GM18502 (cell line): ENCODE results near the gene THBS2.

Experiments used
- ATAC-seq: cut with Tn5 transposase; IDR thresholded peaks from one replicate; pipeline ENCODE4 v1.9.1; 2021; ENCODE audit warnings: mild to moderate bottlenecking; ENCODE audit not compliant: unreplicated experiment, poor library complexity

Gene THBS2

DNA sequence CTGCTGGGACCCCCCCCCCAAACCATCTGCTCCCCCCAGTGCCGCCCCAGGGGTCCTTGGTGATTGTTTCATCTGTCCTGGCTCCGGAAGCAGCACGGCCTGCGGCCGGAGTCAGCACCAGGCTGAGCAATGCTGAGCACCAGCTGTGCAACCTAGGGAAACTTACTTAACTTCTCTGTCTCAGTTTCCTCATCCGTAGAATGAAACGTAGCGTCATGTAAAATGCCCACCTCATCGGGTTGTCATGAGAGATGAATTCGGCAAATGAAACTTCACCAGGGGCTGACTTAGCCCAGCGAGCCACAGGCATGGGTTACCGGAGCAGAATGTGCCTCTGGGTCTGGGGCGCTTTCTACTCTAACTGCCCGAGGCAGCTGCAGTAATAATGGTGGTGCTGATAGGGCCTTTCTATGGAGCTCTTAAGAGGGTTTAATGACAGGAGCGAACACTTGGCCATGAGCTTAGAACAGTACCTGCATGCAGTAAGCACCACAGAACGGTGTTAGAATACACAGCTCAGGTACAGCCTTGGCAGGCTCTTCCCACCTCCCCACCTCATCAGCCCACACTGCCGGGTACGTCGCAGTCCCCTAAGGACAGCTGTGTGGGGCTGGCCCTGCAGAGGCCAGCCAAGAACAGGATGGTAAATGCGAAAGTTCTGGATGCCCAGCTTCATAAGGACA lies 1.7 kb downstream of the THBS2 start:
- ATAC-seq, result no peak

DNA sequence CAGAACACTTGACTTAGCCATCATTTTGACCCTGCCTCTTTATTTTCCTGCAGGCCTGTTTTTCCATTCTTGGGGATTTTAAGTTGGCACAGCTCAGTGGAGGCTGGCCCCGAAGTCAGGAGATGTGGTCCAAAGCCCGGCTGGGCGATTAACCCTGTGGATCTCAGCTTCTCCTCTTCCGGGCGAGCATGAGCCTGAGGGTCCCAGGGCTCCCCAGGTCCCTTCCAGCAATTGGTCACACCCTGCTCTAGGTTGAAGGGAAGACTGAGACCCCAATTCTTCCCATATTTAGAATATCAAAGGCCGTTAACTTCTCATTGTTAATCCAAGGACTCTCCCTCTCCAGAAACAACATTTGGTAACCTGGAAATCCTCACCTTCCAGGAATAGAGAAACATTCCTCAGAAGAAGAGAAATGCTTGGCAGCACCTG lies 2.3 kb downstream of the THBS2 start:
- no peak for ATAC-seq

DNA sequence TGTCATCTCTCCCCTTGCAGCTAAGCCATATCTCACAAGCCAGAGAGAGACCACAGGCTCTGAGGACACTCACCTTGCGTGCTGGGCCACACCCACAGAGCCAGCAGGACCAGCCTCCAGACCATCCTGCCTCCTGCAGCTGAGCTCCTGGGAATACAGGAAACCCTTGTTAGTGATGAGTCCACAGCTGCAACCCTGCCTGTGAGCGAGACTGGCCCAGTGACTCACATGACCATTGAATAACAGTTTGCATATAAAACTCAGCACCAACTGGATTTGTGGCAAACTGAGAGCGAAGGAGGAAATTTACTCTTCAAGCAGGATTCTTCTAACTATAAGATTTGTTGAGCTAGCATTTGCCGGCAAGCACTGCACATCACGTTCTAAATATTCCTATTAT lies 3.0 kb downstream of the THBS2 start:
- no peak for ATAC-seq

DNA sequence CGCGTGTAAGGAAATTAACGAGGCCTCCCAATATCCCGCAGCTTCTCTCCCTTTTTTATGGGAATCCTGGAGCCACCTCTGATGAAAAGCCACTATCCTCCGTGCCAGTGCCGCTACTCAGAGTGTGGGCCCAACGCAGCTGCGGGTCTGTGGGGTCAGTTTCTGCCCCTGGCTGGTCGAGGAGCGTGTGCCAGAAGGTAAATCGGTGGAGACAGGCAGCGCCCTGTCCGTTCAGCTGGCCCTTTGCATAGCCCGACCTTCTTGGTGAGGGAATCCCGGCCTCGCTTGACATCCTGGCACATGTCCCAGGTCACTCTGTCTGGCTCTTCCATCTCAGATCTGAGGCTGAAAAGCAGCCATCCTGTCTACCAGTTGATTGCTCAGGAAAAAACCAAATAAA lies 4.6 kb downstream of the THBS2 start:
- ATAC-seq, result no peak

DNA sequence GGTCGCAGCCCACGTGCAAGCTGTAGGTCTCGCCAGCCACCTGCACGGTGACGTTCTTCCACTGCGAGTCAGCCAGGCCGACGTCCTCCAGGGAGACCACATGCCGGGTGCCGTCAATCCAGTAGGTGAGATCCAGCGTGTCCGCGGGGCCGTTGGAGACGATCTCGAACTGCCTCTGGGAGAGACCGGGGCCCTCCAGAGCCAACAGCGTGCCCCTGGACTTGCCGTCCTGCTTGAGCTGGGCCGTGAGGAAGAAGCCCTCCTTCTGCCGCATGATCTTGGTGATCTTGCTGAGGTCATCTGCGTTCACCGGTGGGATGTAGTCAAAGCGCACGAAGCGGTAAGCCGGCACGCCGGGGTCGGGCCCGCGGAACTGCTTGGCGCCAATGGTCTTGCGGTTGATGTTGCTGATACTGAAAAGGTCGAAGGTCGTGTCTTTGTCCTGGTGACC lies 5.1 kb downstream of the THBS2 start:
- ATAC-seq, result no peak

DNA sequence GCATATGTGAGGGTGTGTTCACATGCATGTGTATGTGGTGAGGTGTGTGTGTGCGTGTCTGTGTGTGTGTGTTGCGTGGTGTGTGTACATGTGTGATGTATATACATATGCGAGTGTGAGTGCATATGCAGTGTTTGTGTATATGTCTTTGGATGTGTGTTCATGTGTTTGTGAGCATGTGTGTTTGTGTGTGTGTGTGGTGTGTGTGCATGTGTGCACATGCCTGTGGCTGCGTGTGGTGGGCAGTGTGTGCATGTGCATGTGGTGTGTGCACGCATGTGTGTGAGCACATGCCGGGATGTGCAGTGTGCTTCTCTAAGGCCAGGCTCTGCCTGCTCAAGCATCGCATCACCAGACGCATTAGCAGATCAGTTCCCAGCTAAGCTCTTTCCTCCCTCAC lies 5.7 kb downstream of the THBS2 start:
- ATAC-seq, result no peak

DNA sequence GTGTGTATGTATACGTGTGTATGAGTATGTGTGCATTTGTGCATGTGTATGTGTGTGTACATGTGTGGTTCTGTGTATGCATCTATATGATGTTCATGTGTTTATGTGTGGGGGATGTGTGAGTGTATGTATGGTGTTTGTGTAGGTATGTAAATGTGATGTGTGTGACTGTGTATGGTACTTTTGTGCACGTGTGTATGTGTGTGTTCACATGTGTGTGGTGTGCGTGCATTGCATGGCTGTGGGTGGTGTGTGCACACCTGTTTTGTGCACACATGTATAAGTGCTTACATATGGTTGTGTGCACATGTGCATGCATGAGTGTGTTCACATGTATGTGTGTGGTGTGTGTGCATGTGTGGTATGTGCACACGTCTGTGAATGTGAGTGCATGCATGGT lies 6.2 kb downstream of the THBS2 start:
- no peak for ATAC-seq

DNA sequence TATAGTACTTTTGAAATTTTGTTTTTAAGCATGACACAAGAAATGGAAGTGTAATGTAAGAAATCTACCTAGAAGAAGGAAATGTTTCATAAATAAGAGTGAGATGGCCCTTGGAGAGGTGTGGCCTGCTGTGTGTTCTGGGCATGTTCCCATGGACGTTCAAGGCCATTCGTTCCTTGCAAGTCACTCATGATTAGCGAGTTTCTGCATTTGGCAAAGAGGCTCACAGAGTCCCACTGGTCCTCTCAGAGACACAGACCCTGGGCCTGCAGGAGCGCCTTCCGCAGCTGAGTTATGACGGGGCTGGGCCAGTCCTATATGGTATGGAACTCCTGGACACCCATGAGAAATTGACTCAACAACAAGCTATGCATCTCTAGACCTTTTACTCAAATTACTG lies 7.2 kb downstream of the THBS2 start:
- no peak for ATAC-seq

DNA sequence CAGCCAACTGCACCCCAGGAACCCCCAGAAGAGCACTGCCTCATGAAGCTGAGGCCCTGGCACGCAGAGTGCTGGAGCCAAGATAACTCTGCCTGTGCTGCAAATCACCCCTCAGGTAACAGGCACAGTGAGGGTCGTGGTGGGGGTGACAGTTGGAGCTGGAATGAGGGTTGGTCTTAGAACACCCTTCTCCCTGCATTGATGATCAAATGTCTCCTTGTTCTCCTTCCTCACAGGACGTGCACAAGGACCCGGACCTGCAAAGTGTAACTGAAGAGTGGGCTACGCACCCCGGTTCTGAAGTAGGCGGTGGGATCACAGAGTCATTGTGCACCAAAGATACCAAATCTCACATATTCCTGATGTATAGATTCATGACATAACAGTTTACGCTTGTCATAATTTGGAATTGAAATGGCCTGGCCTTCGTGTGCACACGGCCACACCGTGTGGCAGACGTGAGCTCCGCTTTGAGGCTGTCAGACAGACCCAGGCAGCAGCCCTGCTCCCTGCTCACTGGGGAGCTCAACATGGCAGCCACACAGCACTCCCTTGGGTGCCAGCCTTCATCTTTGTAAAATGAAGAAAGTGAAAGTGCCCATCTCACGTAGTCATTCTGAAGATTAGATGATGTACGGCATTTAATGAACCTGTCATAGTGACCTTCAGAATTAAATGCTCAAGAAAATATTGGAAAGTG lies 8.8 kb downstream of the THBS2 start:
- no peak for ATAC-seq

DNA sequence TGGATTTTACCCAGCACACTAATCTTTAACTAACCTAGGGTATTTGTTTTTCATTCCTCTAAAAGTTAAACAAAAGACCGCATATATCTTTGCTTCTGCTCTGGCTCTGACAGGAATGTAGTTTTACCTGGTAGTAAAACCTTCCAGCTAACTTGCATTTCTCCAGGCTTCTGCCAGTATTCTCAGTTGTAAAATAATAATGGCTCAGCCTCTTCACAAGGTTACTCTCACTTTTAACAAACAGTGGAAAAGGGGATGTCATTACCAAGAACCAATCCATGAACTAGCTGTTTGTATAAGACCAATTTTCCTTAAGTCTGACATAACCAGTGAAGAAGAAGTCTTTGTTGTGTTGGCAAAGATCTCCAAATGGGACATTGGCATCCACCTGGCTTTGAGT lies 10.0 kb downstream of the THBS2 start:
- no peak for ATAC-seq

DNA sequence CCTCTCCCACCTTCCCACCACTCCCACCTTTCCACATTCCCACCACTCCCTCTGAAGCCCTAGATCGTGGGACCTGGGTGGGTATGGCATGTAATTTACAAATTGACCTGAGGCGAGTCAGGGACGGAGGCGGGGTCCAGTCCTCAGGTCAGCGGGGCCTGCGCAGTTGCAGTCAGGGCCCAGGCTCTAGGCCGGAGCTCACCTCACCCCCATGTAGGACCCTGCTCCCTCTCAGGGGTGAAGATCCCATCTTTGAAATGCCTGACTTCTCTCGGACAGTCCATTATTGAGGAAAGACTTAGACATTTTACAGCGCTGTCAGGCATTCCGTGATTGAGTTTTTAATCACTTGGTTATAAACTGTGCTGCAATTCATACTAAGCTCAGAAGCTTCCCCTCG lies 10.5 kb downstream of the THBS2 start:
- ATAC-seq, result no peak

DNA sequence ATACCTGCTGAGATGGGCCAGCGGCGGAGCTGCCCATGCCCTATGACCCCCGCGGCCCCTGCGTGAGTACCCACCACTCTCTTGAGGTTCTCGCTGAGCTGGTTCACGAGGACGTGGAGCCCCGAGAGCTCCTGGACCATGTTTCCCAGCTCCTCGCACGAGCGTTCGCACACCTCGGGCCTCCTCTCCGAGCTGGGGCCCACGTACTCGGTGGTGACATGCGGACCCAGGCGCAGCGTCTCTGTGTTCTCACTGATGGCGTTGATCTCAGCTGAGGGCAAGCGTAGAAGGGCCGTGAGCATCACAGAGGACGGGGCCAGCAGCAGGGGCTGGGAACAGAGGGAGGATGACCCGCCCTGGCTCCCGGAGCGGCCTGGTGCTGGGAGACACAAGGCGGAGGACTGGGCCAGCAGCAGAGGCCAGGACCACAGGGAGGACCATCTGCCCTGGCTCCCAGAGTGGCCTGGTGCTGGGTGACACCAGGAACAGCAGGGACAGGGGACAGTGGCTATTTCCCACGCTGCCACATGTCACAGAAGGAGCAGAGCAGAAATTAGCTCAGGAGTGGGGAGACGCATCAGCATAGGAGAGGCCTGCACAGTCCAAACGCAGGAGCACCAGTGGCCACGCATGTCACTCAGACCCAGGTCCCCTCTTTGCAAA lies 11.8 kb downstream of the THBS2 start:
- ATAC-seq, result no peak

DNA sequence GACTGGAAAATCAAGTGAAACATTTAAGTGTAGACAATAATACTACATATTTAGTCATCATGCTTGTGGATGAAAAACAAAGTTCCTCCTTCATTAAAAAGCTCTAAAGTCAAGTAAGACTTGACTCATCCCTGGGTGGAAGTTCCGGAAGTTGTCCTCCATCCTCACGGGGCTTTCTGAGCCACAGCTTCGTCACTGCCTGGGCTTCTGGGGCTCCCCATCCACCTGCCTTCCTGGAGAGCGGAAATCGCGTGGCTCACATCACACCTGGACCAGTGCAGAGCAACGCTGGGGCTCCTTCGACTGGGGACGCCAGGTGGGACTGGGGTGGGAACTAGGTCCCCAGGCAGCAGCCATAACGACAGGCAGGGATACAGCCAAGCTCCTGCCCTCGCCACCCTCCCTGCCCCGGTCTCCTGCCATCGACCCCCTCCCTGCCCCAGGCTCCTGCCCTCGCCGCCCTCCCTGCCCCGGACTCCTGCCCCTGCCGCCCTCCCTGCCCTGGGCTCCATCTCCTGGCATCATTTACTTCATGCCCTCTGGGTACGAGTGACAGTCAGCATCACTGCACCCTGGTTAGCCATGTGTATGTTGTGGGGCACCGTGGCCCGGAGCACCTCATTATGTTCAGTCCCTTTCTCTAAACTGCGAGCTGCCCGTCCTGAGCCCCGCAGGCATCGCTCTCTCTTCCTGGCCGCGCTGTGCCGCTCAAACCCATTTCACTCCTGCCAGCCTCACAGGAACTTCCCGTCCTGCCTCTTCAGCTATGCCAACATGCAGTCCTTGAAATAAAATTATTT lies 12.9 kb downstream of the THBS2 start:
- no peak for ATAC-seq

DNA sequence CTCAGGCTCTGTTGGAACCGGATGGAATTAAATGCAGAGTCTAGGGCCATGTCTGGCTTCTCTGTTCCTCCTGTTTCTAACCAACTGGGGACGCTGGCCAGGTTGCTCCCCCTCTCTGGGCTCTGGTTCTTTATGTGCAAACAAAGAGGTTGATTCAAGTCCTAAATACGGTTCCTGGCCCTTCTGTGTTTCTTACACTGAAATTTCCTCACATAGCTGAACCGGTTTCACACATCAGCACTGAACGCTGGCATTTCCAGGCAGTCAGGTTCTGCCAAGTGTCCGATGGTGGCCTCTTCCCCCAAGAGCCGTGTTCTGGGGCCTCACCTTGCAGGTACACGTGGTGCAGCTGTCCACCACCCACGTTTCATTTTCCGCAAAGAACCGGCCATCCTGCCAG lies 13.5 kb downstream of the THBS2 start:
- no peak for ATAC-seq

DNA sequence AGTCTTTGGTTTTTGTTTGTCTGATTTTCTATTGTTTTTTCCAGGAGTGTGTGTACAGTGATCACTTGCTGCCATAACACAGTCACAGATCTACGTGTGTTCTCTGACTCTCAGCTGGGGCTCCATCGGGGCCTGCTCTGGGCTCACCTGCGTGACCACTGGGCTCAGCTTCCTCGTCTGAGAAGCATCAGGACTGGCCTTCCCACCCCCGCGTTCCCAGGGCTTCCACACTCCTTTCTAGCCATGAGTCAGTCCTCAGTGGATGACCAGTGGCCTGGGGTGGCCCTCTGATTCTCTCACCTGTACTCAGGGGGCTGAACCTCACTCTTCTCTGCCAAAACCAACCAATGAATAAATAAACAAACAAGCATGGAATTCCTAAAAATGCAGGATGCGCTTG lies 14.5 kb downstream of the THBS2 start:
- no peak for ATAC-seq

DNA sequence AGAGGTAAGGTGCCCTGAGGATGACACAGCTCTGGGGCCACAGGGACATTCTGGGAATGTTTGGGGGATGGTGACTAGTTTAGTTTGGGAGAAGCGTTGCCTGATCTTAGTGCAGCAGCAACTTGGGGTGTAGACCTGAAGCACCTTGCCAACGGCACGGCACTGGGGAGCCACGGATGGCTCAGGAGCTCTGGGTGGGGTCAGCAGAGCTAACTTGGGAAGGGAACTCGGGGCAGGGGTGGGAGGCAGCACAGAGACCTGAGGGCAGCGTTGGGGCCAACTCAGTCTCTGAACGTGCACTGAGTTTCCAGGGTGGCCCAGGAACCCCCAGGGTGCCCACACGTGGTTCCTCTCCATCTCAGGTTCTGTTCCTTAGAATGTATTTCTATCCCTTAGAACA lies 14.9 kb downstream of the THBS2 start:
- ATAC-seq, result no peak

DNA sequence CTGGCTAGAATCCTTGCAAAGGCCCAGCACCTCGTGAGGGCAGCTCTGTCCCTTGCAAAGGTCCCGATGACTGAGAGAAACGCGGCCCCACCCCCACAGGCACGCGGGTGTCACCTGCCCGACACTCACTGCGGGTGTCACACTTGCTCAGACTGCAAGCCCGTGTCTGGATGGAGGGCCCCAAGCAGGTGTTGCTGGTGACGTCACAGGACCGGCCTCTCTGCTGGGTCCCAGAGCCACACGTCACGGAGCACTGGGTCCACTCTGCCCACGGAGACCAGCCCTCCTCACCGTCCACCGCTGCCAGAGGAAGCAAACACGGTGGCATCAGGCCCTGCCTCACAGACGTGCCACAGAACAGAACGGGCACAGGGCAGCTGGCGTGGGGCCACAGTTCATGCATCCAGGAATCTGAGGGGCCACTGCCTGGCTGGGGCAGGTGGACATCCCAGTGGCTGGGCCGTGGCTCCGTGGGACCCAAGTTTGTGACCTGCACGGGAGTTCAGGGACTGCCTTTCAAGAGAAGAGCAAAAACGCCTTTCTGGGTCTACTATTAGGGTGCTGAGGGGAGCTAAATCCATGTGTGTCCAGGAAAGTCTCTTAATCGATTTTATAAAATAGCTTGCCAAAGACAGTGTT lies 16.0 kb downstream of the THBS2 start:
- ATAC-seq, result no peak

DNA sequence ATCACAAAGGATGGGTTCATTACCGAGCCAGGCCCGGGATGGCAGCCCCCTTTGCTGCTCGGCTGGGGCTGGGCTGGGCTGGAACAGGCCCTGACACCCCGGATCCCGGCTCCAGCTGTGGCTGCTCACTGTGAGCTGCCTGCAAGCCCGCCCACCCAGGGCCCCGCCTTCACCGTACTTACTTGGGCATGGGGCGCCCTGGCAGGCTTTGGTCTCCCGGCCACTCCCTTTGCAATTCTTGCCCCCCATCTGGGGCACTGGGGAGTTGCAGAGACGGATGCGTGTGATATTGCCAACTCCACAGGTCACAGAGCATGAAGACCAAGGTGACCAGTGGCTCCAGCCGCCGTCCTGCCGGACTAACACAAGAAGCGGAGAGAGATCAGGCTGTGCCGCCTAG lies 16.7 kb downstream of the THBS2 start:
- ATAC-seq, result no peak

DNA sequence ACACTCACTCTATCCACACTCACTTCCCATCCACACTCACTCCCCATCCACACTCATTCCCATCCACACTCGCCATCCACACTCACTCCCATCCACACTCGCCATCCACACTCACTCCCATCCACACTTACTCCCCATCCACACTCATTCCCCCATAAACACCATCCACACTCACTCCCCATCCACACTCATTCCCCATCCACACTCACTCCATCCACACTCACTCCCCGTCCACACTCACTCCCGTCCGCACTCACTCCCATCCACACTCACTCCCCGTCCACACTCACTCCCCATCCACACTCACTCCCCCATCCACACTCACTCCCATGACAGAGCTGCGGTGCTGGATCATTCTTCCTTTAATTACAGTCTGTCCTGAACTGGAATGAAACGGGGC lies 17.1 kb downstream of the THBS2 start:
- no peak for ATAC-seq

DNA sequence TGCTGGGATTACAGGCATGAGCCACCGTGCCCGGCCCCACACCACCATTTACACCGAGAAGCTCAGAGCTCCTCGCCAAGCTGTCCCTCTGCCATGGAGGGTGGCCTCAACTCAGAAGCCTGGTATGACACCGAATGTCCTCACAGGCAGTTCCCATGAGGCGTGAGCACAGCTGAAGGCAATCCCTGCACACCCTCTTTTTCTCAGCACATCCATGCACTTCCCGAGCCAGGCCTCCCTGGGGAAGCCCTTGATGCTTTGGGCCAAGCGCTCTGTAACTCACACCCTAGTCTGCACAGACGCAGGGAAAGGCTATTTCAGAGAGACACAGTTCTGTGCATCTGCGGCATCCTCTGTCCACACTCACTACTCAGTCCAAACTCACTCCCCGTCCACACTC lies 18.4 kb downstream of the THBS2 start:
- no peak for ATAC-seq
